ENCODE data around the gene TCF12.
"Not testable (repeated sequence)": the region's sequence is repeated elsewhere in the genome, so short reads cannot be mapped to it uniquely, and the experiment has no call there.

The TCF12 gene

GRCh38 chr15:57092252-57092651 is 173.8 kb downstream of the TCF12 start:
- DNase-seq (ENCODE audit: low read depth in 3 of 3): no peak

- DNase-seq (ENCODE audit: low read depth in 3 of 3): no peak
Observed at GRCh38 chr15:57094321-57095257, 176.1 kb downstream of the TCF12 start.

GRCh38 chr15:57095896-57096295 is 177.5 kb downstream of the TCF12 start:
- no peak for DNase-seq (ENCODE audit: low read depth in 3 of 3)

DNA sequence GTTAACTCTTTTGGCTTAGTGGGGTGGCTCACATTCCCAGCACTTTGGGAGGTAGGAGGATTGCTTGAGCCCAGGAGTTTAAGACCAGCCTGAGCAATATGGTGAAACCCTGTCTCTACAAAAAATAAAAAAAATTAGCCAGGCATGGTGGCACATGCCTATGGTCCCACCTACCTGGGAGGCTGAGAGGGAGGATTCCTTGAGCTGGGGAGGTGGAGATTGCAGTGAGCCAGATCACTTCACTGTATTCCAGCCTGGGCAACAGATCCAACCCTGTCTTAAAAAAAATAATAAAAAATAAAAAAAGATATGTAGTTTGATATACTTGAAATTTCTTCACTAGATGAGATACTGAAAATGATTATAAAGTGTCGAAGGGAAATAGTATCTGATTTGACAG is 178.8 kb downstream of the TCF12 start:
- DNase-seq (ENCODE audit: low read depth in 3 of 3): no peak

GRCh38 chr15:57097919-57098543 is 179.6 kb downstream of the TCF12 start:
- DNase-seq (ENCODE audit: low read depth in 3 of 3): not testable (repeated sequence)

- DNase-seq (ENCODE audit: low read depth in 3 of 3): no peak
Observed at GRCh38 chr15:57098896-57099295, 180.5 kb downstream of the TCF12 start.

DNA sequence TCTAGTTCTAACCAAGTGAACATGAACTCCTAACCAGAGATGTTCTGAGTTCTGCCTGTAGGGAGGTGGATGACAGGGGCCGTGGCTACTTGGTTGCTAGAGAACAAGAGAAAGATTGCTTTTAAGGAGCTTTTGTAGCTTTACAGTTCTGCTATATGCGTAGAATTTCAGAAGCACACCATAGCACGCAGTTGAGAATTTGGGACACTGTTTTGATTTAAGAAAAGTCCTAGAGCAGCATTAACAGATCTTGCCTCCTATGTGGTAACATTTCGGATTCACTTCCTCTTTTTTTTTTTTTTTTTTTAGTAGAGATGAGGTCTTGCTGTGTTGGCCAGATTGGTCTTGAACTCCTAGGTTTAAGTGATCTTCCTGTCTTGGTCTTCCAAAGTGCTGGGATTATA is 181.7 kb downstream of the TCF12 start:
- DNase-seq (ENCODE audit: low read depth in 3 of 3): no peak

GRCh38 chr15:57102858-57103257 is 184.4 kb downstream of the TCF12 start:
- DNase-seq (ENCODE audit: low read depth in 3 of 3): no peak

DNA sequence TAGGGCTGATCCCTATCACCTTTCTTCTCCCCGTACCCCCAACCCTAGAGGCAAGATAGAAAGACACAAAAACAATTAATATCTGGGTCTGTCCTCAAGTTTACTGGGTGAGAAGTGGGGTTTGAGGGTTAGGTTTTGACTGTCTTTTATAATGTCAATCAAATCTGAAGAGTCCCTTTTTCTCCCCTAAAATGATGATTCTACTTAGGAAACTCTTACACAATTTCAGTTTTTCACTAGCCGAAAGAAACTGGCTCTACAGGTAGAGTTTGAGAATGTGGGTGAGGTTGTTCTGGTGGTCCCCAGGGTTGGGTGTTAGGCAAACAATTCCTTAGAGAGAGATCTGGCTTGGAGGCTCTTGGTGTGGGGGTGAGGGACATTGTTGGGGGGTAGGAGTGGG is 189.9 kb downstream of the TCF12 start:
- no peak for DNase-seq (ENCODE audit: low read depth in 3 of 3)

GRCh38 chr15:57109005-57109404 is 190.6 kb downstream of the TCF12 start:
- DNase-seq (ENCODE audit: low read depth in 3 of 3): no peak

GRCh38 chr15:57111002-57111401 is 192.6 kb downstream of the TCF12 start:
- no peak for DNase-seq (ENCODE audit: low read depth in 3 of 3)

GRCh38 chr15:57112178-57112577 is 193.7 kb downstream of the TCF12 start:
- DNase-seq (ENCODE audit: low read depth in 3 of 3): no peak

- no peak for DNase-seq (ENCODE audit: low read depth in 3 of 3)
Observed at GRCh38 chr15:57114070-57114469, 195.6 kb downstream of the TCF12 start.

DNA sequence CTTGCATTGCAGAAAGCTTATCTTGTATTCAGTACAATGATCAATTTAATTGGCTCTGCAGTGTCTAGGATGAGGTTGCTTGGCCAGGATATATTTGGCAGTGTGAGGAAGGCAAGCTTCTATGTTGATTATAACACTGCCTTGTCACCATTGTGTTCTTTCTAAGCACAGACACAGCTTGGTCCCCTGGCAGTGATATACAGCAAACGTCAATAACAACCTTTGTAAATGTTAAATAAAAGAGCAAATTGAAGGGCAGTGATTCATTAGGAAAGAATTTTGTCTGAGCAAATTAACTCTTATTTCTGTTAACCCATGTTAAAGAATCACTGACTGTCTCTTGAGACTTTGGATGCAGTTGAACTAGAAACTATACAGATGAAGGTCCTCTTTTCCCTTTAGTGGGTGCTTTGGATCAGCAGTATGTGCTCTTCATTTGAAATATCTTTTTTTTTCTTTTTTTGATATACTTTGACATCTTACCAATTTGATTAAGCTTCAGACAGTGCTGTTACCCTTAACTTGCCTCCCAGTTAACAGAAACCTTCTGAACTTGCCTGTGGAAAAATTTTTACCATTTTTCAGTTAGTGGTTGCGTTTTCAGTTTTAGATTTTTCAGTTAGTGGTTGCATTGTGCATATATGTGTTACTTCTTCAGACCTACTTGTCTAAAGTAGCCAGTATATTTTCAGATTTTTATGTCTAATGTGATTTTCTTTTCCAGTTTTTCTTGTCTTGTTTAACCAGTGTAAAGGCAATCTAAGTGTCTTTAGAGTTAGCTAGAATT is 199.8 kb downstream of the TCF12 start:
- DNase-seq (ENCODE audit: low read depth in 3 of 3): no peak

DNA sequence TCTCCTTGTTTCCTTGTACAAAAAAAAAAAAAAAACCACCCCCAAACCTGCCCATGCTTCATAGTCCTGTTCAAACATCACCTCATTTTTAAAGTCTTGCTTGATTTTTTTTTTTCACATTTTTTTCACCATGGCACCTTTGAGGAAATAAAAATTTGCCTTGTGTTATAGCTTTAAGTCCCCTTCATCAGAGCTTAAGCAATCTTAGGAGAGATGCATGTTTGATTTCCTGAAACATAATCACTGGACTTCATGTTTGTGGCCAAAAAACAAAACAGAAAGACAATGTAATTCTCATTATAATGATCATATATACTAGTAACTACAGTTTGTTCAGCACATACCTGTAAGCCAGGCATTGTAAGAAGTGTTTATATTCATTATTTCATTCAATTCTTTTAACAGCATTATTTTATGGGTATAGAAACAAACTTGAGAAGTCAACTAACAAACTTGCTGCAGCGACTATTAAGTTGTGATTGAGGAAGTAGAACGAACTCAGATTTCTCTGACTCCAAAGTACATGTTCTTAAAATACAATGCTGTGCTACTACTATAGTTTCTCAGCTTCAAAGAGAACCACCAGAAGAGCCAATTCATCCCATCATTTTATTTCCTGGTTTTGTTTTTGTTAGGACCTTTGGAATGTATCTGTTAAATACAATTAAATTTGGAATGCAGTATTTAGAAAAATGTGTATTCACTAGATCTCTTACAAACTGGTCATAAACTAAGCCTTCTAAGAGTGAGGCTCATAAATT is 203.8 kb downstream of the TCF12 start:
- no peak for DNase-seq (ENCODE audit: low read depth in 3 of 3)

DNA sequence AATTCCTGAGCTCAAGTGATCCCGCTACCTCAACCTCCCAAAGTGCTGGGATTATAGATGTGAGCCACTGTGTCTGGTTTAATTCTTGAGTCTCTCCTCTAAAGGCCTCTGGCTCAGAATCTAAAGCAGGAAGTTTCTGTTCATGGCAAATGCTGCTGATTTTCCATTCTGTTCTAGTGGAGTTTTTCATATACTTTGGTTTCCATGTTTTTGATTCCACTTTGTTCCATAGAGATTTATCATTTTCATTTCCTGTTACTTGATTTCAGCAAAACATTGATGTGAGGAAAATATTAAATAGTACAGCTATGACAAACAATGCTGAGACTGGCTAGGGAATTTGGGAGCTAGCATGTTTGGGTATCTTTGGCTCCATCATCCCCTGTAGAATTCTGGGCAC is 205.6 kb downstream of the TCF12 start:
- no peak for DNase-seq (ENCODE audit: low read depth in 3 of 3)

DNA sequence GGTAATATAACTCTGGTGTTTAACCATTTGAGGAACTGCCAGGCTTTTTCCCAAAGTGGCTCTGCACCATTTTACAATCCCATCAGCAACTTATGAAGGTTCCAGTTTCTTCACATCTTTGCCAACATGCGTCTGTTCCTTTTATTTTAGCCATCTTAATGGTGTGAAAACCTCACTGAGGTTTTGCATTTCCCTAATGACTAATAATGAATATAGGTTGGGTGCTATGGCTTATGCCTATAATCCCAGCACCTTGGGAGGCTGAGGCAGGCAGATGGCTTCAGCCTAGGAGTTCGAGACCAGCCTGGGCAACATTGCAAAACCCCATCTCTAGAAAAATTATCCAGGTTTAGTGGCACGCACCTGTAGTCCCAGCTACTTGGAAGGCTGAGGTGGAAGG is 210.6 kb downstream of the TCF12 start:
- no peak for DNase-seq (ENCODE audit: low read depth in 3 of 3)

- DNase-seq (ENCODE audit: low read depth in 3 of 3): no peak
Observed at GRCh38 chr15:57130956-57131355, 212.5 kb downstream of the TCF12 start.

DNA sequence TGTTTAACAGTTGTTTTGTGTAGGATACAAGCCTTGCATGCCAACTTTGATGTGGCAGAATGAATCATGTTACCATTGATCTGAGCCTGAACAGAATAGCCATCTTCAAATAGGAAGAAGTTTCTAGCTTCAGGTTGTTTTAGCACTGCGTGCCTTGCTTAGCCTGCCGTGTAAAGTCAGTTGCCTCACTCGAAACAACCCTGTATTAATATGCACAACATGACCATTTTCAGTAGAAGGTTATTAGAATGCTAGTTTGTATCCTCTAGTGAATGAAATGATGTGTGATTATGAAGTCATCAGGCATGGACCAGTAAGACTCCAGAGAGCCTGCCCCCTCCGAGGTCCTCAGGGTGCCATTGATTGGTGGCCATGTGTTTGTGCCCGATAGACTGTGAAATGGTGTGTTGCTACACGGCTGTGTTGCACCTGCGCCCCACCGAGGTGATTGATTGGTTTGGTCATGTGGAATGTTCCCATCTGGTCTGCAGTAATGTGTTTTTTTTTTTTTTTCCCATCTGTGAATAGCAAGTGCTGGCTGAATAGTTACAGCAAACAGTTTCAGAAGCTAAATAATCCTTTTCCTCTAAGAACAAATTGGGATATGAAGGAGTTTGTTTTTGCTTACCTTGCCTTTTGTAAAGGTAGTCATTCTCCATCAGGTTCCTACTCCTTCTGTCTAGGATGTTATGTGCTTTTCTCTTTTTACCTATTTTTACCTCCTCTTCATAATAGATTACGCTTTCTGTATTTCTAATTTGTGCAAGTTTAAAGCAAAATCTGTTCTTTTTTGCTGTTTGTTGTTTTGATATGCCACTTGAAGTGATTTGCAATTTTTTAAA is 214.9 kb downstream of the TCF12 start:
- DNase-seq (ENCODE audit: low read depth in 3 of 3): no peak

- DNase-seq (ENCODE audit: low read depth in 3 of 3): no peak
Observed at GRCh38 chr15:57134071-57134605, 215.7 kb downstream of the TCF12 start.
